G401 (cell line): ENCODE data around the gene CRHR2. TPM values are rescaled to one million over a fixed set of nuclear protein-coding genes. Genes with fewer than 3 reads are reported as not detected.

Experiments used
- DNase-seq: peaks from one replicate; pipeline ENCODE4 v3.0.0-alpha.2; 2015; ENCODE audit warnings: low spot score
- in situ Hi-C: cut with HindIII; loops from 2 replicates; pipeline ENCODE4 v1.10.0; 2016; ENCODE audit warnings: low sequenced_read_pairs, mixed read lengths
- total RNA-seq: library from RNA; depleted of rRNA; stranded (reverse); fragments of >200 nt; shearing (Covaris generic); gene quantifications from 2 replicates; pipeline ENCODE4 v1.2.3, GENCODE V29; 2014

The CRHR2 gene
- total RNA-seq, 1 experiment from 2014 or later: not detected

- in situ Hi-C loops: no loop called here
- DNase-seq: no peak
Measured at GRCh38 chr7:30708412-30708811, 26.2 kb upstream of the CRHR2 start.

GRCh38 chr7:30707391-30708357 is 25.4 kb upstream of the CRHR2 start:
- in situ Hi-C loops: no loop called here
- no peak for DNase-seq

GRCh38 chr7:30706908-30707307 is 24.7 kb upstream of the CRHR2 start:
- in situ Hi-C loops: no loop called here
- no peak for DNase-seq

GRCh38 chr7:30706316-30706715 is 24.1 kb upstream of the CRHR2 start:
- in situ Hi-C loops: no loop called here
- DNase-seq: no peak

GRCh38 chr7:30705596-30705995 is 23.3 kb upstream of the CRHR2 start:
- in situ Hi-C loops: no loop called here
- no peak for DNase-seq

- no peak for DNase-seq
- in situ Hi-C loops: no loop called here
Measured at GRCh38 chr7:30705008-30705407, 22.8 kb upstream of the CRHR2 start.

GRCh38 chr7:30703756-30704155 is 21.5 kb upstream of the CRHR2 start:
- no peak for DNase-seq
- in situ Hi-C loops: no loop called here

GRCh38 chr7:30702200-30702599 is 19.9 kb upstream of the CRHR2 start:
- no peak for DNase-seq
- in situ Hi-C loops: no loop called here

- in situ Hi-C loops: no loop called here
- no peak for DNase-seq
Measured at GRCh38 chr7:30700941-30701340, 18.7 kb upstream of the CRHR2 start.

- DNase-seq: no peak
- in situ Hi-C loops: no loop called here
Measured at GRCh38 chr7:30699706-30700495, 17.6 kb upstream of the CRHR2 start.

- no peak for DNase-seq
- in situ Hi-C loops: no loop called here
Measured at GRCh38 chr7:30698481-30698880, 16.2 kb upstream of the CRHR2 start.

GRCh38 chr7:30697719-30698460 is 15.6 kb upstream of the CRHR2 start:
- in situ Hi-C loops: no loop called here
- no peak for DNase-seq

GRCh38 chr7:30694774-30695721 is 12.8 kb upstream of the CRHR2 start:
- DNase-seq: no peak
- in situ Hi-C loops: no loop called here

- peak; percentile 58 for DNase-seq
Measured at GRCh38 chr7:30694218-30694745, 12.0 kb upstream of the CRHR2 start.

GRCh38 chr7:30692882-30693281 is 10.6 kb upstream of the CRHR2 start:
- in situ Hi-C loops: no loop called here
- no peak for DNase-seq

More at GRCh38 chr7:30694218-30694745, 12.0 kb upstream of the CRHR2 start:
- in situ Hi-C loops: no loop called here

GRCh38 chr7:30692438-30692837 is 10.2 kb upstream of the CRHR2 start:
- in situ Hi-C loops: no loop called here
- no peak for DNase-seq

- in situ Hi-C loops: no loop called here
- DNase-seq: no peak
Measured at GRCh38 chr7:30690011-30690410, 7.8 kb upstream of the CRHR2 start.

- in situ Hi-C loops: no loop called here
- no peak for DNase-seq
Measured at GRCh38 chr7:30688718-30689221, 6.5 kb upstream of the CRHR2 start.
